HEK293T (cell line): Measurements from ENCODE around the gene SLC25A19.

ENCODE experiments used
- CTCF ChIA-PET: fragments of 350-600 bp; formaldehyde crosslinking; extraction: SDS; loops from one replicate; lab custom pipeline; 2021; ENCODE audit warnings: antibody characterized with exemption, inconsistent platforms; lab: Yijun Ruan, JAX
- POLR2A ChIA-PET: fragments of 350-600 bp; formaldehyde crosslinking; extraction: SDS; loops from one replicate; lab custom pipeline; 2020; ENCODE audit warnings: antibody characterized with exemption, inconsistent platforms; lab: Yijun Ruan, JAX
- DNase-seq: peaks from one replicate; pipeline ENCODE4 v3.0.0; 2012; ENCODE audit warnings: mixed read lengths; ENCODE audit errors: extremely low spot score
- ARNT ChIP-seq: fragments of 450-650 bp; IDR thresholded peaks from 2 replicates; pipeline ENCODE4 v1.6.1; 2017; ENCODE audit warnings: mild to moderate bottlenecking
- BHLHE40 ChIP-seq: fragments of 450-650 bp; IDR thresholded peaks from 2 replicates; pipeline ENCODE4 v1.6.1; 2016; ENCODE audit warnings: mild to moderate bottlenecking, moderate library complexity, borderline replicate concordance
- CTBP1 ChIP-seq: fragments of 450-650 bp; IDR thresholded peaks from 2 replicates; pipeline ENCODE4 v1.6.1; 2016; ENCODE audit warnings: borderline replicate concordance
- ELF4 ChIP-seq: fragments of 450-650 bp; IDR thresholded peaks from 2 replicates; pipeline ENCODE4 v1.6.1; 2017; ENCODE audit warnings: antibody characterized with exemption
- FOXA1 ChIP-seq: fragments of 450-650 bp; IDR thresholded peaks from 2 replicates; pipeline ENCODE4 v1.6.1; 2016; ENCODE audit warnings: mild to moderate bottlenecking
- FOXK2 ChIP-seq: fragments of 450-650 bp; IDR thresholded peaks from 2 replicates; pipeline ENCODE4 v1.6.1; 2016; ENCODE audit warnings: mild to moderate bottlenecking
- FOXM1 ChIP-seq: fragments of 450-650 bp; IDR thresholded peaks from 2 replicates; pipeline ENCODE4 v1.6.1; 2017; ENCODE audit warnings: mild to moderate bottlenecking, borderline replicate concordance
- HDGF ChIP-seq: fragments of 450-650 bp; IDR thresholded peaks from 2 replicates; pipeline ENCODE4 v1.6.1; 2017; ENCODE audit warnings: antibody characterized with exemption, borderline replicate concordance
- L3MBTL2 ChIP-seq: fragments of 450-650 bp; conservative IDR thresholded peaks from 2 replicates; pipeline ENCODE4 v1.6.1; 2016; ENCODE audit warnings: mild to moderate bottlenecking
- LEF1 ChIP-seq: fragments of 450-650 bp; IDR thresholded peaks from 2 replicates; pipeline ENCODE4 v1.6.1; 2017; ENCODE audit warnings: mild to moderate bottlenecking, borderline replicate concordance
- NFRKB ChIP-seq: fragments of 450-650 bp; IDR thresholded peaks from 2 replicates; pipeline ENCODE4 v1.6.1; 2016; ENCODE audit warnings: mild to moderate bottlenecking, moderate library complexity
- SP1 ChIP-seq: fragments of 450-650 bp; IDR thresholded peaks from 2 replicates; pipeline ENCODE4 v1.6.1; 2017
- SUZ12 ChIP-seq: fragments of 450-650 bp; IDR thresholded peaks from 2 replicates; pipeline ENCODE4 v1.6.1; 2016; ENCODE audit warnings: mild to moderate bottlenecking
- TARDBP ChIP-seq: fragments of 450-650 bp; IDR thresholded peaks from 2 replicates; pipeline ENCODE4 v1.6.1; 2016
- ZNF384 ChIP-seq: fragments of 450-650 bp; IDR thresholded peaks from 2 replicates; pipeline ENCODE4 v1.6.1; 2016
- TF ChIP-seq, protein P1 (sequence below): fragments of 450-650 bp; IDR thresholded peaks from 2 replicates; pipeline ENCODE4 v1.6.1; 2016

Gene SLC25A19

DNA sequence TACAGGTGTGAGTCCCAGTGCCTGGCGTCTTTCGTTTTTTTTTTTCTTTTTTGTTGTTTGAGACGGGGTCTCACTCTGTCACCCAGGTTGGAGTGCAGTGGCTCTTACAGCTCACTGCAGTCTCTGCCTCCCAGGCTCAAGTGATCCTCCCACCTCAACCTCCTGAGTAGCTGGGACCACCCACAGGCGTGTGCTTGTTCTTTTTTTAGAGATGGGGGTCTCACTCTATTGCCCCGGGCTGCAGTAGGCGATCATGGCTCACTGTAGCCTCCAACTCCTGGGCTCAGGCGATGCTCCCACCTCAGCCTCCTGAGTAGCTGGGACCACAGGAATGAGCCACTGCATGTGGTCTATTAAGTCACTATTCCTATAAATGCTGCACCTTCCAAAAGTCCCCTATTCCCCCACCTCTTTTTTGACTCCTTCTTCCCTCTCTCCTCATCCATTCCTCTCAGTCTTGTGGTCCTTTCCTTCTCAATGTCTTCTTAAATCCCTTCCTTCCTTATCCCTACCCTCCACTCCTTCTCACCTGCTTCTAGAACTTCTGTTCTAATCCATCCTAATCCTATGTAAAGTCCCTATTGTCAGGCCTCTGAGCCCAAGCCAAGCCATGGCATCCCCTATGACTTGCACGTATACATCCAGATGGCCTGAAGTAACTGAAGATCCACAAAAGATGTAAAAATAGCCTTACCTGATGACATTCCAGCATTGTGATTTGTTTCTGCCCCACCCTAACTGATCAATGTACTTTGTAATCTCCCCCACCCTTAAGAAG is 37.0 kb downstream of the SLC25A19 start:
- ChIA-PET CTCF (interaction anchor here (0.6 to 1.0 kb wide), 2 partner anchors 12 to 378 kb away, joined by 4 read pairs; no protein-coding TSS in a partner anchor), POLR2A (interaction anchor here (1.5 kb wide), 1 partner anchor 18 kb away, joined by 4 read pairs; the partner anchor contains the start of gene MIF4GD)
- DNase-seq = no peak
- TF ChIP-seq BHLHE40 = no peak
- no peak for TF ChIP-seq TARDBP
- TF ChIP-seq L3MBTL2 = no peak
- no peak for TF ChIP-seq LEF1
- no peak for TF ChIP-seq SP1
- no peak for TF ChIP-seq ELF4

DNA sequence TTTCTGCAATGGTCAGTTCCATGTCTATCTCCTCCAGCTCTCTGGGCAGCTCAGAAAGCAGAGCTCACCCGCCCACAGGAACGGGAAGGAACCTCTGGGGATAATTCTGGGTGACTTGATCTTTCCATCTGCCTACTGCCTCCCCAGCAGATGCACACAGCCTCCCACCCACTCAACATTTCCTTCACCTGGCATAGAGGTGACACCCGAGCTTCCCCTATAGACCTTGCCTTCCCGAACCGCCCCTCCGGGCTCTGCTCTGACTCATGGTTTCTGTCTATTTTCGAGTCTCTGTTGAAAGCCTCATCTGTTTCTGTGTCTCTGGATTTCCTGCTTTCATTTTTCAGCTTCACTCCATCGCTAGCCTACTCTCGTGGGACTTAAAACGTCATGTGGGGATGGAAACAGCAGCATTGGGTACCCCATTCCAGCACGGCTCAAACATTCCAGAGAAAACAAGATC is 39.2 kb downstream of the SLC25A19 start:
- ChIA-PET POLR2A (interaction anchor here (0.9 to 3.8 kb wide), 5 partner anchors 10 to 44 kb away, joined by 3 to 21 read pairs (median 9); partner anchors contain the start of genes GGA3, MIF4GD, MRPS7 and NUP85), CTCF (interaction anchor here (2.3 to 3.1 kb wide), 2 partner anchors 10 to 162 kb away, joined by 12 to 24 read pairs; no protein-coding TSS in a partner anchor)
- TF ChIP-seq NFRKB (no peak), FOXM1 (no peak), ARNT (no peak), SP1 (no peak), BHLHE40 (no peak), CTBP1 (no peak), ELF4 (no peak), ZNF384 (no peak), L3MBTL2 (no peak), HDGF (no peak)
- no peak for DNase-seq

DNA sequence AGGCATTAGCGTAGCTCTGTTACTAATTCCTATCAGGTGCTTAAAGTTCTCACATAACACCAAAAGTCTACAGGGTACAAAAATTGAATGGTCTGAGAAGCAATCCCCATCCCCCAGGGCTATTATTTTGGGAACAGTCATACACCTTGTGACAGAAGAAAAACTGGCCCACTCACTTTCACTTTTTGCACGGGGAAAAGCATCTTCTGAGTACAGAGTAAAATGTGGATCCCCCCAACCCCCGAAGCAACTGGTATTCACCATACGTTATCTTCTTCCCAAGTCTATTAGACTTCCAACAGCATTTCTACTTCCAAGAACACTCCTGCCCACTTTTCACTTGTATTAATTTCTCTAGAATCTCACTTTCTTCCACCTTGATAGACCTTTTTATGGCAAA is 39.7 kb downstream of the SLC25A19 start:
- TF ChIP-seq FOXM1 = no peak
- TF ChIP-seq, protein P1, sequence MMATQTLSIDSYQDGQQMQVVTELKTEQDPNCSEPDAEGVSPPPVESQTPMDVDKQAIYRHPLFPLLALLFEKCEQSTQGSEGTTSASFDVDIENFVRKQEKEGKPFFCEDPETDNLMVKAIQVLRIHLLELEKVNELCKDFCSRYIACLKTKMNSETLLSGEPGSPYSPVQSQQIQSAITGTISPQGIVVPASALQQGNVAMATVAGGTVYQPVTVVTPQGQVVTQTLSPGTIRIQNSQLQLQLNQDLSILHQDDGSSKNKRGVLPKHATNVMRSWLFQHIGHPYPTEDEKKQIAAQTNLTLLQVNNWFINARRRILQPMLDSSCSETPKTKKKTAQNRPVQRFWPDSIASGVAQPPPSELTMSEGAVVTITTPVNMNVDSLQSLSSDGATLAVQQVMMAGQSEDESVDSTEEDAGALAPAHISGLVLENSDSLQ = no peak
- no peak for TF ChIP-seq ZNF384
- TF ChIP-seq LEF1 = no peak
- no peak for TF ChIP-seq CTBP1
- TF ChIP-seq NFRKB = no peak
- no peak for TF ChIP-seq FOXK2
- no peak for TF ChIP-seq FOXA1
- no peak for TF ChIP-seq SP1
- TF ChIP-seq L3MBTL2 = no peak
- TF ChIP-seq ARNT = no peak
- ChIA-PET CTCF (interaction anchor here (2.3 to 3.1 kb wide), 2 partner anchors 9 to 163 kb away, joined by 12 to 24 read pairs; no protein-coding TSS in a partner anchor), POLR2A (interaction anchor here (0.9 to 3.8 kb wide), 5 partner anchors 9 to 44 kb away, joined by 3 to 21 read pairs (median 9); partner anchors contain the start of genes GGA3, MIF4GD, MRPS7 and NUP85)
- DNase-seq = no peak

DNA sequence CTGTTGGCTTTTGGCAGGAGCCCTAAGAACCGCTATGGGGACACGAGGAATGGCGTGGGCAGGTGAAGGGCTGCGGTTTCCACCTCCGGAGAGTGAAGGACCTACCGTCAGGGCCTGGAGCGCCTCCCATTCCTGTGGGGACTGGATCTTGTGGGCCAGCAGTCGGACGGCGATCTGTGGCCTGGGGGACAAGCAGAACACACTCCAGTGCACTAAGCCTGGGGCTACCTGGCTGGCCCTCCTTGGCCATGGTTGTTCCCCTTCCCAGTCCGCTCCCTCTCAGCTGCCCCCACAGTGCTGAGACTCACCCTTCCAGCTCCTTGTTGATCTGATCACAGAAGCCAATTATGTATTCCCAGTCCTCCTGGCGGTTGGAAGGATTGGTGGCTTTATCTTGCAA is 42.8 kb downstream of the SLC25A19 start:
- no peak for DNase-seq
- CTCF ChIA-PET = interaction anchor here (0.9 kb wide), 1 partner anchor 8 kb away, joined by 4 read pairs; no protein-coding TSS in a partner anchor
- POLR2A ChIA-PET = interaction anchor here (1.0 kb wide), 1 partner anchor 43 kb away, joined by 3 read pairs; the partner anchor contains the start of gene SLC25A19
- TF ChIP-seq NFRKB (no peak), BHLHE40 (no peak), SP1 (no peak), ZNF384 (no peak), L3MBTL2 (no peak), CTBP1 (no peak), TARDBP (no peak), LEF1 (no peak), HDGF (no peak), ARNT (no peak), SUZ12 (no peak), ELF4 (no peak), FOXA1 (no peak), FOXM1 (no peak), FOXK2 (no peak)
- TF ChIP-seq, protein P1 = no peak

DNA sequence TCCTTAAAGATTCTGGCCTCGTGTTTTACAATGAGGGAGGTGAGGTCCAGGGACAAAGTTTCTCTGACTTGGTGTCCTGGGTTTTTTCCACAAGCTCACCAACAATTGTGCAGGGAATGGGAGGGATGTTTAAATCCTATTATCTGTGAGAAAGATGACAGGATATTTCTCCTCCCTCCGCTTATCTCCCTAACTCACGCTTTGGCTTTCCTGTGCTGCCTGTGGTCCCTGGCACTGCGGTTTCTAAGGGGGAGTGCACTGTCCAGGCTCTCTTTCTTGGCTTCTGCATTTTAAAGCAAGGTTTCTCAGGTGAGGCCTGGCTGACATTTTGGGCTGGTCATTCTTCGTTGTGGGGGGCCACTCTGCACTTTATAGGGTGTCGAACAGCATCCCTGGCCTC is 44.2 kb downstream of the SLC25A19 start:
- ChIA-PET CTCF (no interaction called here), POLR2A (no interaction called here)
- TF ChIP-seq CTBP1 = no peak
- TF ChIP-seq ZNF384 = no peak
- no peak for TF ChIP-seq ELF4
- TF ChIP-seq NFRKB = no peak
- DNase-seq = no peak

DNA sequence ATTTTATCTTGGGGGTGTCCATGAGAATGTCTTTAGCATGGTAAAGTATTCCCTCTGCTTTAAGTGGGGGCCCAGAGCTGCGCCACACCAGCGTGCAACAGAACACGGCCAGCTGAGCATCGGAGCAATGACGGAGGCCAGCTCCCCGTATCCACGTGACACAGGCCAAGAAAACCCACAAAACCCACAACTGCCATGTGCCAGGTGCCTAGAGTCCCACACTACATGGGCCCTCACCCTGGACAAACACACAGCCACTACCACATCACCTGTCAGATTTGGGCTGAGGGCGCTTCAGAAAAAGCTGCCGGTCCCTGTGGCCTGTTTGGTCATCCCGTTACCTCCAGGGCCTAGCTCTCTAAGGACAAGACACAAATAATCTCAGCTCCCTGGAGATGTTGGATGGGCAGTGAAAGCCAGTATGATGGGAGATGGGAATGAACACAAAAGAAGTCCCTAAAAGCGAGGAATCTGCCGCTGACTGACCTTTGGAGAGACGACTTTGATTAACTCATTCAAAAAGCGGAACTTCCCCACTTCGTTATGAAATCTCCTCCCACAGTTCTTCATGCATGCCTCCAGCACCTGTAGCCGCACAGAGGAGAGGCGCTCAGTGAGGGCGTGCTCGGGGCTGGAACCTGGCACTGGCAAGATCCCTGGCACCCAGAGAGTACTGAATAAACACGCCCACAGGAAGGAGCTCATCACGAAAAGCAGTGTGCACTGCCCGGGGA is 44.9 kb downstream of the SLC25A19 start:
- CTCF ChIA-PET = no interaction called here
- no peak for DNase-seq
- TF ChIP-seq ARNT (no peak), SUZ12 (no peak), SP1 (no peak), L3MBTL2 (no peak), FOXK2 (no peak), FOXA1 (no peak), CTBP1 (no peak), BHLHE40 (no peak), LEF1 (no peak), NFRKB (no peak), HDGF (no peak), FOXM1 (no peak), TARDBP (no peak), ELF4 (no peak), ZNF384 (no peak)
- TF ChIP-seq, protein P1 = no peak
- POLR2A ChIA-PET = interaction anchor here (2.8 kb wide), 1 partner anchor 27 kb away, joined by 10 read pairs; the partner anchor contains the start of gene MIF4GD
